GM18511 (cell line): ENCODE results near the gene CYP27C1.
A peak's percentile ranks its signal among the peaks of the same experiment; 100 is the strongest.

Experiments used
- ATAC-seq: cut with Tn5 transposase; IDR thresholded peaks from one replicate; pipeline ENCODE4 v1.9.1; 2021; ENCODE audit warnings: mild to moderate bottlenecking, moderate library complexity; ENCODE audit not compliant: unreplicated experiment

The CYP27C1 gene

GRCh38 chr2:127155028-127155581 is 65.0 kb downstream of the CYP27C1 start:
- no peak for ATAC-seq

- ATAC-seq: no peak
Observed at GRCh38 chr2:127154396-127154795, 65.7 kb downstream of the CYP27C1 start.

GRCh38 chr2:127153691-127154158 is 66.4 kb downstream of the CYP27C1 start:
- no peak for ATAC-seq

- ATAC-seq: no peak
Observed at GRCh38 chr2:127150996-127151395, 69.1 kb downstream of the CYP27C1 start.

- no peak for ATAC-seq
Observed at GRCh38 chr2:127149384-127149783, 70.7 kb downstream of the CYP27C1 start.

- no peak for ATAC-seq
Observed at GRCh38 chr2:127146820-127147502, 73.1 kb downstream of the CYP27C1 start.

GRCh38 chr2:127146071-127146725 is 73.9 kb downstream of the CYP27C1 start:
- ATAC-seq: no peak

- ATAC-seq: no peak
Observed at GRCh38 chr2:127145280-127145895, 74.7 kb downstream of the CYP27C1 start.

- ATAC-seq: no peak
Observed at GRCh38 chr2:127143841-127144782, 76.0 kb downstream of the CYP27C1 start.

GRCh38 chr2:127142663-127143630 is 77.2 kb downstream of the CYP27C1 start:
- no peak for ATAC-seq

- no peak for ATAC-seq
Observed at GRCh38 chr2:127140538-127140937, 79.6 kb downstream of the CYP27C1 start.

- ATAC-seq: no peak
Observed at GRCh38 chr2:127139766-127140165, 80.3 kb downstream of the CYP27C1 start.

- no peak for ATAC-seq
Observed at GRCh38 chr2:127138281-127138680, 81.8 kb downstream of the CYP27C1 start.

GRCh38 chr2:127137741-127138140 is 82.4 kb downstream of the CYP27C1 start:
- ATAC-seq: no peak

- no peak for ATAC-seq
Observed at GRCh38 chr2:127137225-127137624, 82.9 kb downstream of the CYP27C1 start.

GRCh38 chr2:127134833-127135830 is 85.0 kb downstream of the CYP27C1 start:
- peak; percentile 57 for ATAC-seq

GRCh38 chr2:127134235-127134634 is 85.9 kb downstream of the CYP27C1 start:
- ATAC-seq: no peak
